ENCODE results near the gene RNF111. TPM values are rescaled to one million over a fixed set of nuclear protein-coding genes. Genes with fewer than 3 reads are reported as not detected.
"Not testable (repeated sequence)": the region's sequence is repeated elsewhere in the genome, so short reads cannot be mapped to it uniquely, and the experiment has no call there.

The RNF111 gene
- total RNA-seq, 1 donor from 2014 or later = 20.3 TPM

- Histone ChIP-seq H3K4me3 (peak overlapping the region; percentile 93), H3K27ac (replicated peaks) (peak overlapping the region; percentile 97), H3K27me3 (ENCODE audit: low read depth) (no peaks in the 10 kb centered on the region), H3K36me3 (peaks cover 2% of the 10 kb centered on the region), H3K4me1 (peaks cover 40% of the 10 kb centered on the region), H3K9me3 (replicated peaks) (no peaks in the 10 kb centered on the region)
- DNase-seq = no peak
- TF ChIP-seq, protein P1, sequence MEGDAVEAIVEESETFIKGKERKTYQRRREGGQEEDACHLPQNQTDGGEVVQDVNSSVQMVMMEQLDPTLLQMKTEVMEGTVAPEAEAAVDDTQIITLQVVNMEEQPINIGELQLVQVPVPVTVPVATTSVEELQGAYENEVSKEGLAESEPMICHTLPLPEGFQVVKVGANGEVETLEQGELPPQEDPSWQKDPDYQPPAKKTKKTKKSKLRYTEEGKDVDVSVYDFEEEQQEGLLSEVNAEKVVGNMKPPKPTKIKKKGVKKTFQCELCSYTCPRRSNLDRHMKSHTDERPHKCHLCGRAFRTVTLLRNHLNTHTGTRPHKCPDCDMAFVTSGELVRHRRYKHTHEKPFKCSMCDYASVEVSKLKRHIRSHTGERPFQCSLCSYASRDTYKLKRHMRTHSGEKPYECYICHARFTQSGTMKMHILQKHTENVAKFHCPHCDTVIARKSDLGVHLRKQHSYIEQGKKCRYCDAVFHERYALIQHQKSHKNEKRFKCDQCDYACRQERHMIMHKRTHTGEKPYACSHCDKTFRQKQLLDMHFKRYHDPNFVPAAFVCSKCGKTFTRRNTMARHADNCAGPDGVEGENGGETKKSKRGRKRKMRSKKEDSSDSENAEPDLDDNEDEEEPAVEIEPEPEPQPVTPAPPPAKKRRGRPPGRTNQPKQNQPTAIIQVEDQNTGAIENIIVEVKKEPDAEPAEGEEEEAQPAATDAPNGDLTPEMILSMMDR (IDR thresholded peaks at IDR 0.05; ENCODE audit: borderline replicate concordance) = no peak
- intact Hi-C loops (cut with micrococcal nuclease) = no loop called here
Measured at GRCh38 chr15:58987036-58987435, 427 bp upstream of the RNF111 start.

- intact Hi-C loops (cut with micrococcal nuclease) = no loop called here
- Histone ChIP-seq H3K36me3 (peaks cover 9% of the 10 kb centered on the region), H3K27me3 (ENCODE audit: low read depth) (no peaks in the 10 kb centered on the region), H3K4me1 (peaks cover 40% of the 10 kb centered on the region), H3K9me3 (replicated peaks) (no peaks in the 10 kb centered on the region), H3K4me3 (peak overlapping the region; percentile 93), H3K27ac (replicated peaks) (peak overlapping the region; percentile 97)
- TF ChIP-seq, protein P1 (IDR thresholded peaks at IDR 0.05; ENCODE audit: borderline replicate concordance) = no peak
- peak; percentile 79 for DNase-seq
Measured at GRCh38 chr15:58988006-58988785, 733 bp downstream of the RNF111 start.

GRCh38 chr15:58992181-58992580 lies 4.7 kb downstream of the RNF111 start:
- H3K4me1 ChIP-seq = peaks cover 49% of the 10 kb centered on the region
- H3K4me3 ChIP-seq = no peak overlapping the region
- intact Hi-C loops (cut with micrococcal nuclease) = loop anchor here (5.0 kb wide), 1 partner anchor 230 kb away; no protein-coding TSS in a partner anchor
- H3K36me3 ChIP-seq = peaks cover 9% of the 10 kb centered on the region
- no peak overlapping the region for H3K27ac ChIP-seq (replicated peaks)
- no peaks in the 10 kb centered on the region for H3K9me3 ChIP-seq (replicated peaks)
- no peaks in the 10 kb centered on the region for H3K27me3 ChIP-seq (ENCODE audit: low read depth)
- TF ChIP-seq, protein P1 (IDR thresholded peaks at IDR 0.05; ENCODE audit: borderline replicate concordance) = no peak
- no peak for DNase-seq

DNA sequence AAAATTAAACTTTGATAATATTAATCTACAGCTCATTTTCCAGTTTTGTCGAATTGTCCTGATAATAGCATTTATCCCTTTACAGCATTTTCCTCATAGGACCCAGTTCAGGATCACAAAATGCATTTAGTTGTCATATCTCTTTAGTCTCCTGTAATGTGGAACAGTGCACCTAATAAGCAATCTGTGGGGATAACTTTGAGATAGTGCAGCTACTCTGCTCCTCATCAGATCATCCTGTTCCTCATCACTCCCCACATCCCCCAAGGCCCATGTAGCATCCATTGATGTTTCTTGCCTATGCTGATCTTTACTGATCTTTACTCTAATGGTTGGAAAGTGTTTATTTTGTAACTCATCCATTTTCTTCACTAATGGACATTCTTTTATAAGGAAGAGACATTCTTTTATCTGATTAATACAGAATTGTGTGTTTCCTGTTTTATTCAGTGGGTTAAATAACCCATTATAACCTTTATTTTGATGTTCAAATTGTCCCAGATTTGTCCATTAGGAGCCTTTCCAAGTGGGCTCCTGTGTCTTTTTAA lies 7.5 kb downstream of the RNF111 start:
- peaks cover 41% of the 10 kb centered on the region for H3K4me1 ChIP-seq
- intact Hi-C loops (cut with micrococcal nuclease) = loop anchor here (5.0 kb wide), 1 partner anchor 227 kb away; no protein-coding TSS in a partner anchor
- H3K9me3 ChIP-seq (replicated peaks) = no peaks in the 10 kb centered on the region

GRCh38 chr15:58999694-59000093 lies 12.2 kb downstream of the RNF111 start:
- no peak overlapping the region for H3K4me3 ChIP-seq
- no peaks in the 10 kb centered on the region for H3K27me3 ChIP-seq (ENCODE audit: low read depth)
- H3K27ac ChIP-seq (replicated peaks) = no peak overlapping the region
- peaks cover 10% of the 10 kb centered on the region for H3K36me3 ChIP-seq
- TF ChIP-seq, protein P1 (IDR thresholded peaks at IDR 0.05; ENCODE audit: borderline replicate concordance) = no peak
- H3K9me3 ChIP-seq (replicated peaks) = no peaks in the 10 kb centered on the region
- no peak for DNase-seq
- peaks cover 27% of the 10 kb centered on the region for H3K4me1 ChIP-seq
- intact Hi-C loops (cut with micrococcal nuclease) = no loop called here

More for the DNA sequence above, 7.5 kb downstream of the RNF111 start:
- Histone ChIP-seq H3K4me3 (no peak overlapping the region), H3K27ac (replicated peaks) (no peak overlapping the region), H3K36me3 (peaks cover 9% of the 10 kb centered on the region), H3K27me3 (ENCODE audit: low read depth) (no peaks in the 10 kb centered on the region)
- TF ChIP-seq, protein P1 (IDR thresholded peaks at IDR 0.05; ENCODE audit: borderline replicate concordance) = no peak
- DNase-seq = no peak

DNA sequence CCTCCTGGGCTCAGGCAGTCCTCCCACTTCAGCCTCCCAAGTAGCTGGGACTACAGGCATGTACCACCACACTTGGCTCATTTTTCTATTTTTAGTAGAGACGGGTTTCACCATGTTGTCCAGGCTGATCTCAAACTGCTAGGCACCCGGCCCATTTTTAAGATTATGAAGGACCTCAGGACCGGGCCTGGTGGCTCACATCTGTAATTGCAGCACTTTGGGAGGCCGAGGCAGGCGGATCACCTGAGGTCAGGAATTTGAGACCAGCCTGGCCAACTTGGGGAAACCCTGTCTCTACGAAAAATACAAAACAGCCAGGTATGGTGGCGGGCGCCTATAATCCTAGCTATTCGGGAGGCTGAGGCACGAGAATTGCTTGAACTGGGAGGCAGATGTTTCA lies 12.8 kb downstream of the RNF111 start:
- H3K4me3 ChIP-seq; DNase-seq; H3K27me3 ChIP-seq (ENCODE audit: low read depth); H3K9me3 ChIP-seq (replicated peaks); intact Hi-C loops (cut with micrococcal nuclease); H3K27ac ChIP-seq (replicated peaks): not testable (repeated sequence)
- Histone ChIP-seq H3K36me3 (peaks cover 10% of the 10 kb centered on the region), H3K4me1 (peaks cover 24% of the 10 kb centered on the region)

Data from left ventricle myocardium inferior (tissue), 1 donor.